ENCODE results near the gene NLGN1.

NLGN1 gene

DNA sequence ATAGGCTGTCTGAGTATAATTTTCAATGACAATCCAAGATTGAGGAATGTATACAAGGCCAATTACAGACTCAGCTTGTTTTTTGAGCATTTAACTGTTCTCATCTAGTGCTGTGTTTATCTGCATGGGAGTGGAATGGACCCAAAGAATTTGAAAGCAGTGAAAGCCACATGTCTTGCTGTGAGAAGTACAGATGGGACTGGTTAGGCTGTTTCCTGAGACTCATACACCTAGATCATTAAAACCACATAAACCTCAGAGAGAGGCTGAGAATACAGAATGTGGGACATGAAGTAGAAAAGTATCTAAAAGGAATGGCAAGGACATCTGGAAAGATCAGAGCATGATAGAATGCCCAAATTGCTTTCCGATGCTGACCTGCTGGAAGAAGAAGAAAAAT lies 224.6 kb downstream of the NLGN1 start:
- Histone ChIP-seq H3K36me3 (ENCODE audit: insufficient read depth, low read length) (no peaks in the 10 kb centered on the region), H2AFZ (ENCODE audit: low read length) (no peak overlapping the region), H3K9ac (ENCODE audit: low read length) (no peak overlapping the region), H3K79me2 (ENCODE audit: insufficient read depth, low read length) (no peaks in the 10 kb centered on the region), H4K20me1 (ENCODE audit: insufficient read depth, low read length) (no peaks in the 10 kb centered on the region), H3K4me3 (ENCODE audit: low read depth, low read length, poor library complexity, severe bottlenecking) (no peak overlapping the region), H3K27me3 (ENCODE audit: insufficient read depth, low read length) (no peaks in the 10 kb centered on the region), H3K4me1 (ENCODE audit: insufficient read depth, low read length, severe bottlenecking) (no peaks in the 10 kb centered on the region), H3F3A (ENCODE audit: insufficient read depth, low read length) (no peaks in the 10 kb centered on the region), H3K9me3 (ENCODE audit: low read length) (no peaks in the 10 kb centered on the region), H3K27ac (ENCODE audit: low read depth, low read length, poor library complexity, severe bottlenecking) (no peak overlapping the region), H3K4me2 (ENCODE audit: low read length) (no peak overlapping the region), H3K9me2 (ENCODE audit: low read depth, low read length) (no peaks in the 10 kb centered on the region)
- TF ChIP-seq, protein P1, sequence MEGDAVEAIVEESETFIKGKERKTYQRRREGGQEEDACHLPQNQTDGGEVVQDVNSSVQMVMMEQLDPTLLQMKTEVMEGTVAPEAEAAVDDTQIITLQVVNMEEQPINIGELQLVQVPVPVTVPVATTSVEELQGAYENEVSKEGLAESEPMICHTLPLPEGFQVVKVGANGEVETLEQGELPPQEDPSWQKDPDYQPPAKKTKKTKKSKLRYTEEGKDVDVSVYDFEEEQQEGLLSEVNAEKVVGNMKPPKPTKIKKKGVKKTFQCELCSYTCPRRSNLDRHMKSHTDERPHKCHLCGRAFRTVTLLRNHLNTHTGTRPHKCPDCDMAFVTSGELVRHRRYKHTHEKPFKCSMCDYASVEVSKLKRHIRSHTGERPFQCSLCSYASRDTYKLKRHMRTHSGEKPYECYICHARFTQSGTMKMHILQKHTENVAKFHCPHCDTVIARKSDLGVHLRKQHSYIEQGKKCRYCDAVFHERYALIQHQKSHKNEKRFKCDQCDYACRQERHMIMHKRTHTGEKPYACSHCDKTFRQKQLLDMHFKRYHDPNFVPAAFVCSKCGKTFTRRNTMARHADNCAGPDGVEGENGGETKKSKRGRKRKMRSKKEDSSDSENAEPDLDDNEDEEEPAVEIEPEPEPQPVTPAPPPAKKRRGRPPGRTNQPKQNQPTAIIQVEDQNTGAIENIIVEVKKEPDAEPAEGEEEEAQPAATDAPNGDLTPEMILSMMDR (IDR thresholded peaks at IDR 0.05; ENCODE audit: low read length): no peak
- TF ChIP-seq EZH2 (IDR thresholded peaks at IDR 0.05; ENCODE audit: borderline replicate concordance, low read length): no peak

DNA sequence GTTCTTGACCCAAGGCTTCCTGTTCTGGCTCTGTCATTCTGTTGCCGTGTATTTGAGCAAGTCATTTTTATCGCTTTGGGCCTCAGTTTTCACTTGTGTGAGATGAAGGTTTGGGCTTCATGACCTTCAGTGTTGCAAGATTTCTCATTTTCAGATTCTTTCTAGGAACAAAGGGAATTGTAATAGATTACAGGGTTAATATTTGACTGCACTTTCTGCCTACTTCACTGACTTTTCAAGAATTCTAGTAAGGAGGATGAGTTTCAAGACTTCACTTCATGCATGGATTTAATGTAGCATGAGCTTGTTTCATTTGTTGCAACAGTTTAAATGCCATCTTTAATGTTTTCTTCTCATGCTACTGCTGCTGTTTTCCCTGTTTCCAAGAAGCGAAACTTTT lies 226.5 kb downstream of the NLGN1 start:
- no peaks in the 10 kb centered on the region for H3K9me3 ChIP-seq (ENCODE audit: low read length)
- H3K9me2 ChIP-seq (ENCODE audit: low read depth, low read length): no peaks in the 10 kb centered on the region
- no peak overlapping the region for H3K4me2 ChIP-seq (ENCODE audit: low read length)
- H3K9ac ChIP-seq (ENCODE audit: low read length): no peak overlapping the region
- H3K36me3 ChIP-seq (ENCODE audit: insufficient read depth, low read length): no peaks in the 10 kb centered on the region
- no peaks in the 10 kb centered on the region for H3K79me2 ChIP-seq (ENCODE audit: insufficient read depth, low read length)
- no peaks in the 10 kb centered on the region for H3K4me1 ChIP-seq (ENCODE audit: insufficient read depth, low read length, severe bottlenecking)
- H3K27ac ChIP-seq (ENCODE audit: low read depth, low read length, poor library complexity, severe bottlenecking): no peak overlapping the region
- no peaks in the 10 kb centered on the region for H3K27me3 ChIP-seq (ENCODE audit: insufficient read depth, low read length)
- no peaks in the 10 kb centered on the region for H3F3A ChIP-seq (ENCODE audit: insufficient read depth, low read length)
- no peak for TF ChIP-seq EZH2 (IDR thresholded peaks at IDR 0.05; ENCODE audit: borderline replicate concordance, low read length)
- TF ChIP-seq, protein P1 (IDR thresholded peaks at IDR 0.05; ENCODE audit: low read length): no peak
- H2AFZ ChIP-seq (ENCODE audit: low read length): no peak overlapping the region
- H4K20me1 ChIP-seq (ENCODE audit: insufficient read depth, low read length): no peaks in the 10 kb centered on the region
- no peak overlapping the region for H3K4me3 ChIP-seq (ENCODE audit: low read depth, low read length, poor library complexity, severe bottlenecking)

DNA sequence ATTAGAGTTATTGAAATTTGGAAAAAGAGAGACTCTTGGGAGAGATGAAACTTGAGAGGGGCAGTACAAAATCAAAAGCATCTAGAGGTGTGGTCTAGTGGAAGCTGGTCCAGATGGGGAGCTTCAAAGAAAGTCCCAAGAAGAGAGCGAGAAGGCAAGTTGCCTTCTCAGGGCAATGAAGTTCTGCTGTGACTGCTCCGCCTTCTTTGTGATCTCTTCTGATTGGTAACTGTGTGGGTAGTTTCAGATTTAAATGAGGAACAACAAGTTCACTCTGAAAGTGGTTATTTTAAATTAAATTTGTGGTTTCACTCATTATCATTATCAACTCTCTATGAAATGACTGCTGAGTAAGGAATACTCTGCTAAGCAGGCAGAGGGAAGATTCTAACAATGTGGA lies 233.3 kb downstream of the NLGN1 start:
- Histone ChIP-seq H3K9ac (ENCODE audit: low read length) (no peak overlapping the region), H3K4me2 (ENCODE audit: low read length) (no peak overlapping the region), H4K20me1 (ENCODE audit: insufficient read depth, low read length) (no peaks in the 10 kb centered on the region), H3K4me1 (ENCODE audit: insufficient read depth, low read length, severe bottlenecking) (no peaks in the 10 kb centered on the region), H3K9me3 (ENCODE audit: low read length) (no peaks in the 10 kb centered on the region), H2AFZ (ENCODE audit: low read length) (no peak overlapping the region), H3K4me3 (ENCODE audit: low read depth, low read length, poor library complexity, severe bottlenecking) (no peak overlapping the region), H3F3A (ENCODE audit: insufficient read depth, low read length) (no peaks in the 10 kb centered on the region), H3K27me3 (ENCODE audit: insufficient read depth, low read length) (no peaks in the 10 kb centered on the region), H3K79me2 (ENCODE audit: insufficient read depth, low read length) (no peaks in the 10 kb centered on the region), H3K27ac (ENCODE audit: low read depth, low read length, poor library complexity, severe bottlenecking) (no peak overlapping the region), H3K9me2 (ENCODE audit: low read depth, low read length) (no peaks in the 10 kb centered on the region), H3K36me3 (ENCODE audit: insufficient read depth, low read length) (no peaks in the 10 kb centered on the region)
- TF ChIP-seq EZH2 (IDR thresholded peaks at IDR 0.05; ENCODE audit: borderline replicate concordance, low read length): no peak
- TF ChIP-seq, protein P1 (IDR thresholded peaks at IDR 0.05; ENCODE audit: low read length): no peak

All from OCI-LY1 (cell line).